Measurements from ENCODE around the gene LRRK1.

DNA sequence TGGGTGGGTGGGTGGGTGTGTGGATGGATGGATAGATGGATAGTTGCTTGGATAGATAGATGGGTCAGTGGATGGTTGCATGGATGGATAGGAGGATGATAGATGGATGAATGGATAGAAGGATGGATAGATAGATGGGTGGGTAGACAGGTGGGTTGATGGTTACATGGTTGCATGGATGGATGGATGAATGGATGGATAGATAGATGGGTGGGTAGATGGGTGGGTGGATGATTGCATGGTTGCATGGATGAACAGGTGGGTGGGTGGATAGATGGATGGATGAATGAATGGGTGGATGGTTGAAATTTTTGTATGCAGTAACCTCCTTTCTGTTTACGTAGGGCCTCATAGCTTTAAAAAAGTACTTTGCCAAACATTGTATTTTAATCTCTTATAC lies 79.5 kb downstream of the LRRK1 start:
- TF ChIP-seq, protein P1, sequence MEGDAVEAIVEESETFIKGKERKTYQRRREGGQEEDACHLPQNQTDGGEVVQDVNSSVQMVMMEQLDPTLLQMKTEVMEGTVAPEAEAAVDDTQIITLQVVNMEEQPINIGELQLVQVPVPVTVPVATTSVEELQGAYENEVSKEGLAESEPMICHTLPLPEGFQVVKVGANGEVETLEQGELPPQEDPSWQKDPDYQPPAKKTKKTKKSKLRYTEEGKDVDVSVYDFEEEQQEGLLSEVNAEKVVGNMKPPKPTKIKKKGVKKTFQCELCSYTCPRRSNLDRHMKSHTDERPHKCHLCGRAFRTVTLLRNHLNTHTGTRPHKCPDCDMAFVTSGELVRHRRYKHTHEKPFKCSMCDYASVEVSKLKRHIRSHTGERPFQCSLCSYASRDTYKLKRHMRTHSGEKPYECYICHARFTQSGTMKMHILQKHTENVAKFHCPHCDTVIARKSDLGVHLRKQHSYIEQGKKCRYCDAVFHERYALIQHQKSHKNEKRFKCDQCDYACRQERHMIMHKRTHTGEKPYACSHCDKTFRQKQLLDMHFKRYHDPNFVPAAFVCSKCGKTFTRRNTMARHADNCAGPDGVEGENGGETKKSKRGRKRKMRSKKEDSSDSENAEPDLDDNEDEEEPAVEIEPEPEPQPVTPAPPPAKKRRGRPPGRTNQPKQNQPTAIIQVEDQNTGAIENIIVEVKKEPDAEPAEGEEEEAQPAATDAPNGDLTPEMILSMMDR (IDR thresholded peaks at IDR 0.05) = no peak
- no peak for TF ChIP-seq POLR2AphosphoS5 (IDR thresholded peaks at IDR 0.05)

Data from gastroesophageal sphincter (tissue), 3 donors.